Bone marrow (tissue), 2 donors: ENCODE measurements around the gene ASCL1.

Source experiments
- DNase-seq, 2 donors: peaks; one replicate each; lab custom pipeline; 2025; lab: John Stamatoyannopoulos, UW

Gene ASCL1

DNA sequence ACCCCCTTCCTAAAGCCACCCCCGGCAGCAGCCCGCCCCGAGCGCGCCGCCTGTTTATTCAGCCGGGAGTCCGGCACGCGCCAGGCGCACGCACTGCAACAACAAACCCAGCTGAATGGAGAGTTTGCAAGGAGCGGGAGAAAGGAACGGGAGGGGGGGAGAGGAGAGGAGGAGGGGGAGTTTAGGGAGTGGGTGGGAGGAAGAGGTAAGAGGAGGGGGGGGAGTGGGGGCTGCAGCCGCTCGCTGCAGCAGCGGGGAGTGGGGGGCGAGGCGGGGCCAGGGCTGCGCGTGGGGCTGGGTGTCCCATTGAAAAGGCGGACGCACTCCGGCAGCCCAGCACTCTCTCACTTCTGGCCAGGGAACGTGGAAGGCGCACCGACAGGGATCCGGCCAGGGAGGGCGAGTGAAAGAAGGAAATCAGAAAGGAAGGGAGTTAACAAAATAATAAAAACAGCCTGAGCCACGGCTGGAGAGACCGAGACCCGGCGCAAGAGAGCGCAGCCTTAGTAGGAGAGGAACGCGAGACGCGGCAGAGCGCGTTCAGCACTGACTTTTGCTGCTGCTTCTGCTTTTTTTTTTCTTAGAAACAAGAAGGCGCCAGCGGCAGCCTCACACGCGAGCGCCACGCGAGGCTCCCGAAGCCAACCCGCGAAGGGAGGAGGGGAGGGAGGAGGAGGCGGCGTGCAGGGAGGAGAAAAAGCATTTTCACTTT, at the start of gene ASCL1:
TSS of gene ASCL1 (plus strand) at position 336 of the 712 bp plus-strand sequence. CDS start 571 bp downstream, outside the sequence.
- DNase-seq, result no peak

DNA sequence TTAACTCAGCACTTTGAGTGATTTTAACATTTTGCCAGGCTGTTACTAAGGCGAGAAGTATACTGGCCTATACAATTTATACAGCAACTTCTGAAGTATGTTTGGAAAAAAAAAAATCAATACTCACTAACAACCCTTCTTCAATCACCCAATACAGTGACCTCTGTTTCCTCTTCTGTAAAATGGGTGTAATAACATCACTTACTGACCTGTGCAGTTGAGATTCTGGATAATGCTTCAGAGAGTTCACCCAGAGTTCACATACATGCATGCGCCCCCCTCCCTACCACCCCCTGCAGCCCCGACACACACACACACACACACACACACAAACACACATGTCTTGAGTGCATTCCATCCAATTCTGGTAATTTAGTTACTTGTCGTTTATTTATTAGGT, 49.6 kb upstream of the ASCL1 start:
- no peak for DNase-seq

GRCh38 chr12:102910137-102910536, 47.3 kb upstream of the ASCL1 start:
- DNase-seq, result no peak

DNA sequence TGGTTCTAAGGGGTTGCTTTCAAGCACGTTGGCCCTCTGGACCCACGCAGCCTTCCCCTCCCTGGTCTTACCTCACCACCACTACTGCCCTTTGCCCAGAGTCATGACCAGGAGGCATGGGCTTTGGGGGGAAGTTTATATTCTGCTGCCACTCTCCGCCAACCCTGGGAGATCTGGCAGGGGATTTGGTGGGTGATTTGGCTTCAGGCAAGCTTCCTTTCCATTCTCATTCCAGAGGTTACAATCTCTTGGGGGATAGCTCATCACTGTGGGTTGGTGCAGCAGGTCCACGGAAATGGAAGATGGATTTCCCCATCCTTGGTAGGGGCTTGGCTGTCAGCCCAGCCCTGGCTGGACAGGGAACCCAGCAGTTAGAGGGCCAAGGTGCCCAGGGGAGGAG, 46.7 kb upstream of the ASCL1 start:
- DNase-seq, result no peak

- no peak for DNase-seq
Measured at GRCh38 chr12:102911320-102911719, 46.2 kb upstream of the ASCL1 start.

- no peak for DNase-seq
Measured at GRCh38 chr12:102912258-102912657, 45.2 kb upstream of the ASCL1 start.

- no peak for DNase-seq
Measured at GRCh38 chr12:102913453-102914226, 43.8 kb upstream of the ASCL1 start.

DNA sequence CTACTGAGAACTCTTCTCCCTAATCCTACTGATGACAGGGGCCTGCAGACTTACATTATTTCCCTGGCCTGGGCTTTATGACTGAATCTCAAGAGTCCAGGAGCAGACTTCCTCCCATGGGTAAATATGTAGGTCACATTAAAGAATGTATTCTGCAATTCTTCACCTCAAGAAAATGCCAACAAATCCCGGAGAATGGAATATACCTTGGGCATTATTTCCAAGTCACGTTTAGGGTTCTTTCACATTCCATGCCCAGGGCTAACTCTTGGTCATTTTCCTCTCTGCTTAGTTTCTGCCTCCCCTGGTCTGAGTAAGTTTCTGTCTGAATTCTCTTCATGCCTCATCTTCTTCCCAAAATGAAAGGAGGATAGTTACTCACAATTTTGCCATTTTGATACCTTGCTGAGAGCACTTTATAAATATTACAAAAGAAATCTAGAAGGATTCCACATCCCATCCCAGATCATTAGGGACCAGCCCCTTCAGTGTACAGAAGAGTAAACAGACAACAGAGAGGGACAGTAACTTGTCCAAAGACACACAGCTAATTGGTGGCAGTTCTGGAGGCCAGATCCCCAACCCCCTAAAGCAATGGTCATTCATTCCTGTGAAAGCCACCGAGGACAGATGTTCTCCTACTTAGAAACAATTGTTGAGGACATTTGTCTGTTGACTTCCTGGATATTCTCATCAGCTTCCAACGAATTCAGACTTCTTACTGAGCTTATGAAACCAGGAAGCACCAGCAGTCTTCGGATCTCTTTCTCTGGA, 41.0 kb upstream of the ASCL1 start:
- DNase-seq, result no peak

GRCh38 chr12:102917026-102917787, 40.3 kb upstream of the ASCL1 start, which contains the start of gene PAH:
Gene PAH (minus strand): TSS chr12:102917244. CDS start chr12:102917130, 114 bp downstream.
- DNase-seq, result no peak

DNA sequence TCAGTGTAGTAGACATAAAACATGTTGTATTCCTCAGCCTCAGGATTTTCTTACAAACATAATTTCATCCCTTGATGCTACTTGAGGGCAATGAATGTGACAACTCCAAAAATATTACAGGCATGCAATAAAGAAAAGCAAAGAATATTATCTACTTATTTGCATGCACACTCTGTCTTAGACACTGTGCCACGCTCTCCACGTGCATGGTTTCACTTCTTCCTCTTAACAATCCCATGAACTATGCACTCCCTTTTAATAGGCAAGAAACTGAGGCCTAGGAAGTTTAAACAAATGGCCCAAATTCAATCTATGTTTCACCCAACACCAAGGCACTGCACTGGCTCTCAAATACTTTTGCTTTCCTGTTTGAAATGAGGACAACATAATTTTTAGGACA, 38.6 kb upstream of the ASCL1 start:
- DNase-seq, result no peak

GRCh38 chr12:102920271-102920670, 37.2 kb upstream of the ASCL1 start:
- no peak for DNase-seq

DNA sequence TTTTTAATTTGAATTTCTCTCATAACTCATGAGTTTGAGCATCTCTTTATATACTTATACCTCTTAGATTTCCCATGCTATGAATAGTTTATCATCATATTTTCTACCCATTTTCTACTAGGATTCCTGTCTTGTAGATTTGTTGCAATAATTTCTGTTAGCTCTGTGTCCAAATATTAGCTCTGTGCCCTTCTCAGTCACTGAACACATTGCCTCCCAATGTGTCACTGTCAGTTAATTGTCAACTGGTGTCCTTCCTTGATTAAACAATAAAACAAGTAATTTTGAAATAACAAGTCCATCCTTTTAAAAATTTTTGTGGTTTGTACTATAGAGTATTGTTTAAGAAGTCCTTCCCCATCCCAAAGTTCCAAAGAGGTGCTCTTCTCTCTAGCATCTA, 36.2 kb upstream of the ASCL1 start:
- DNase-seq, result no peak

DNA sequence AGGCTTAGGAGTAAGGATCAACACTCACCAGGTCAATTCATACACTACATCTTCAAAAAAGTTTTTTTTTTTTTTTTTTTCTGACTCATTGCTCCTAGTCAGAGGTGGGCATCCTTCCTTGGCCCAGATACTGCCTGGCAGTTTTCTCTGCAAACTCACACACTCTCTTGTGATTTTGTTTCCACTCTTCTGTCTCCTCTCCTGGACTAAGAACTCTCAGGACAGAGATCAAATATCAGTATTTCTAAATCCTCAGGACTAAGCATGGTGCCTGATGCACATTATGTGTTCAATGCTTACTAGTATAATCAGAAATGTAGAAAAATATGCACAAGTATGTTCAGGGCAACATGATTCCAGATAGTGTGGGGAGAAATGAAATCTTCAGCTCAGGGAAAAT, 30.3 kb upstream of the ASCL1 start:
- DNase-seq, result no peak

DNA sequence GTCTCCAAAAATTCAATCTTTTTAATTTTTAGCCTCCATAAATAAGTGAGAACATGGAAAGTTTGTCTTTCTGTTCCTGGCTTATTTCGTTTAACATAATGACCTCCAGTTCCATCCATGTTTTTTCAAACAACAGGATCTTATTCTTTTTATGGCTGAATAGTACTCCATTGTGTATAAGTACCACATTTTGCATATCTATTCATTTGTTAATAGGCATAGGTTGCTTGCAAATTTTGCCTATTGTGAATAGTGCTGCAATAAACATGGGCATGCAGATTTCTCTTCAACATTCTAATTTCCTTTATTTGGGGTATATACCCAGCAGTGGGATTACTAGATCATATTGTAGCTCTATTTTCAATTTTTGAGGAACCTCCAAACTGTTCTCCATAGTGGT, 24.3 kb upstream of the ASCL1 start:
- no peak for DNase-seq

GRCh38 chr12:102939059-102939458, 18.4 kb upstream of the ASCL1 start:
- DNase-seq, result no peak

- DNase-seq, result no peak
Measured at GRCh38 chr12:102939670-102940222, 17.7 kb upstream of the ASCL1 start.

DNA sequence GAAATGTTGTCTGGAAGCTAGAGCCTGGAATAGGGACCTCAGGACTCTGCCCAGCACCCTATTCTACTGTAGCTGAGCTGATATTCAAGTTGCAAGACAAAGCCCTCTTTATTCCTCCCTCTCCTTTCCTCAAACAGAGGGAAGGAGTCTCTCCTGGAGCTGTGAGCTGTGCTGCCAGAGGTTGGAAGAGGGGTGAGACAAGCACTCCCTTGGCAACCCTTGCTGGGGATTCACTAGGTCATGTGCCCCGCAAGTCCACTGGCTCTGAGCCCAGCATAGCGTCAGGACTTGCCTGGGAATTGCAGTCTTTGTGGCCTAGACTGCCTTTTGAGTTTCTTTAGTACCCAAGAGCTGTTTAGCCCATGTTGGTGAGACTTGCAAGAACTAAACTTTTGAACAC, 11.4 kb upstream of the ASCL1 start:
- DNase-seq, result no peak

- no peak for DNase-seq
Measured at GRCh38 chr12:102948941-102949352, 8.5 kb upstream of the ASCL1 start.

- DNase-seq, result no peak
Measured at GRCh38 chr12:102950107-102950949, 7.1 kb upstream of the ASCL1 start.

- no peak for DNase-seq
Measured at GRCh38 chr12:102950950-102951619, 6.4 kb upstream of the ASCL1 start.
